GM23338 (cell line): ENCODE results near the gene CHRNA3. TPM values are rescaled to one million over a fixed set of nuclear protein-coding genes. Genes with fewer than 3 reads are reported as not detected.

ENCODE experiments used
- ATAC-seq: fragments of 200-7000 bp; cut with Tn5 transposase; 3 replicates; pipeline ENCODE4 v1.9.1; 2020
- DNase-seq: peaks from one replicate; pipeline ENCODE4 v3.0.0-alpha.2; 2015; ENCODE audit warnings: low spot score
- H2AFZ ChIP-seq: fragments of 200-600 bp; sonication (generic); 2 replicates; pipeline ENCODE4 v1.8.0; 2016; ENCODE audit warnings: antibody characterized with exemption, mild to moderate bottlenecking, moderate library complexity
- H3F3A ChIP-seq: fragments of 200-600 bp; sonication (generic); replicated peaks from 2 replicates; pipeline ENCODE4 v1.8.0; 2017; ENCODE audit warnings: antibody characterized with exemption, mixed run types, low read depth
- H3K27ac ChIP-seq: fragments of 200-600 bp; sonication (generic); 2 replicates; pipeline ENCODE4 v1.6.1; 2016; ENCODE audit warnings: low read depth
- H3K27me3 ChIP-seq: fragments of 200-600 bp; sonication (generic); 2 replicates; pipeline ENCODE4 v1.8.0; 2016; ENCODE audit warnings: mild to moderate bottlenecking, mixed run types, moderate library complexity; ENCODE audit not compliant: insufficient read depth
- H3K36me3 ChIP-seq: fragments of 200-600 bp; sonication (generic); 2 replicates; pipeline ENCODE4 v1.8.0; 2016; ENCODE audit warnings: mild to moderate bottlenecking; ENCODE audit not compliant: insufficient read depth
- H3K4me1 ChIP-seq: fragments of 200-600 bp; sonication (generic); 2 replicates; pipeline ENCODE4 v1.8.0; 2016; ENCODE audit warnings: mild to moderate bottlenecking, moderate library complexity; ENCODE audit not compliant: insufficient read depth
- H3K4me2 ChIP-seq: fragments of 200-600 bp; sonication (generic); 2 replicates; pipeline ENCODE4 v1.7.1; 2017; ENCODE audit warnings: mixed run types
- H3K4me3 ChIP-seq: fragments of 200-600 bp; sonication (generic); 2 replicates; pipeline ENCODE4 v1.6.1; 2016; ENCODE audit warnings: mixed run types
- H3K79me2 ChIP-seq: fragments of 200-600 bp; sonication (generic); replicated peaks from 2 replicates; pipeline ENCODE4 v1.8.0; 2017; ENCODE audit warnings: mild to moderate bottlenecking; ENCODE audit not compliant: insufficient read depth
- H3K9me2 ChIP-seq: fragments of 200-600 bp; sonication (generic); 2 replicates; pipeline ENCODE4 v1.8.0; 2017; ENCODE audit not compliant: insufficient read depth
- H4K20me1 ChIP-seq: fragments of 200-600 bp; sonication (generic); replicated peaks from 2 replicates; pipeline ENCODE4 v1.8.0; 2017; ENCODE audit warnings: mild to moderate bottlenecking; ENCODE audit not compliant: insufficient read depth
- H3K27ac Mint-ChIP-seq: 2 replicates; pipeline ENCODE4 v1.8.0; 2020; ENCODE audit warnings: inconsistent platforms, mild to moderate bottlenecking, moderate library complexity, mixed read lengths
- H3K27me3 Mint-ChIP-seq: 3 replicates; pipeline ENCODE4 v1.8.0; 2022; ENCODE audit warnings: low read depth, mild to moderate bottlenecking, moderate library complexity, mixed read lengths, inconsistent platforms; ENCODE audit not compliant: insufficient read depth, poor library complexity
- H3K36me3 Mint-ChIP-seq: 3 replicates; pipeline ENCODE4 v1.8.0; 2021; ENCODE audit warnings: low read depth, mild to moderate bottlenecking, inconsistent platforms, moderate library complexity, mixed read lengths
- H3K4me1 Mint-ChIP-seq: 3 replicates; pipeline ENCODE4 v1.8.0; 2020; ENCODE audit warnings: mild to moderate bottlenecking, inconsistent platforms, mixed read lengths
- H3K4me3 Mint-ChIP-seq: 3 replicates; pipeline ENCODE4 v1.8.0; 2021; ENCODE audit warnings: moderate library complexity, mild to moderate bottlenecking, inconsistent platforms, mixed read lengths
- H3K9me3 Mint-ChIP-seq: 3 replicates; pipeline ENCODE4 v1.8.0; 2020; ENCODE audit warnings: moderate library complexity, mild to moderate bottlenecking, inconsistent platforms, mixed read lengths
- CREB1 ChIP-seq: fragments of 250-450 bp; sonication (Bioruptor Pico); IDR thresholded peaks from 2 replicates; pipeline ENCODE4 v1.5.0; 2020; ENCODE audit warnings: low read depth, mild to moderate bottlenecking, moderate library complexity
- EZH2phosphoT487 ChIP-seq: fragments of 200-600 bp; sonication (generic); IDR thresholded peaks from one replicate; pipeline ENCODE4 v1.8.1; 2018; ENCODE audit warnings: antibody characterized with exemption; ENCODE audit not compliant: unreplicated experiment
- JUNB ChIP-seq: IDR thresholded peaks from one replicate; pipeline ENCODE4 v1.6.1; 2016; ENCODE audit warnings: antibody characterized with exemption; ENCODE audit not compliant: unreplicated experiment
- POLR2AphosphoS5 ChIP-seq: IDR thresholded peaks from 2 replicates; pipeline ENCODE4 v1.6.1; 2016; ENCODE audit warnings: antibody characterized with exemption, low read depth
- STAT1 ChIP-seq: IDR thresholded peaks from one replicate; pipeline ENCODE4 v1.6.1; 2016; ENCODE audit warnings: antibody characterized with exemption; ENCODE audit not compliant: unreplicated experiment
- ZNF331 ChIP-seq: fragments of 250-450 bp; sonication (Bioruptor Pico); IDR thresholded peaks from 2 replicates; pipeline ENCODE4 v1.5.0; 2020; ENCODE audit warnings: low read depth, mild to moderate bottlenecking, moderate library complexity
- polyA plus RNA-seq: library from polyadenylated mRNA; unstranded; fragments of >200 nt; fragmentation: Nextera tagmentation; extraction: Ambion mirVana; gene quantifications from 2 replicates; pipeline ENCODE4 v1.2.1, GENCODE V29; 2016
- total RNA-seq: library from RNA; depleted of rRNA; stranded (reverse); fragments of >200 nt; shearing (Covaris generic); gene quantifications from 2 replicates; pipeline ENCODE4 v1.2.3, GENCODE V29; 2014
- TF ChIP-seq, protein P1 (sequence below), 2 experiments: fragments of 200-600 bp in 1 of 2; sonication (generic) in 1 of 2; conservative IDR thresholded peaks; 2 replicates each; pipeline versions ENCODE4 v1.5.1 to v1.6.1; 2016 to 2017; ENCODE audit warnings: antibody characterized with exemption in 2 of 2, low read depth in 2 of 2, mild to moderate bottlenecking in 2 of 2, moderate library complexity in 1 of 2
- TF ChIP-seq, protein P2 (sequence below): IDR thresholded peaks from one replicate; pipeline ENCODE4 v1.6.1; 2018; ENCODE audit warnings: antibody characterized with exemption; ENCODE audit not compliant: unreplicated experiment
- TF ChIP-seq, protein P3 (sequence below): fragments of 250-450 bp; sonication (Bioruptor Pico); IDR thresholded peaks from 2 replicates; pipeline ENCODE4 v1.5.0; 2020; ENCODE audit warnings: mild to moderate bottlenecking, moderate library complexity
- TF ChIP-seq, protein P4 (sequence below): IDR thresholded peaks from 2 replicates; pipeline ENCODE4 v1.6.1; 2016; ENCODE audit warnings: antibody characterized with exemption

CHRNA3 gene
- total and polyA plus RNA-seq, 2 experiments from 2014 or later = 2.9 to 3.5 TPM

DNA sequence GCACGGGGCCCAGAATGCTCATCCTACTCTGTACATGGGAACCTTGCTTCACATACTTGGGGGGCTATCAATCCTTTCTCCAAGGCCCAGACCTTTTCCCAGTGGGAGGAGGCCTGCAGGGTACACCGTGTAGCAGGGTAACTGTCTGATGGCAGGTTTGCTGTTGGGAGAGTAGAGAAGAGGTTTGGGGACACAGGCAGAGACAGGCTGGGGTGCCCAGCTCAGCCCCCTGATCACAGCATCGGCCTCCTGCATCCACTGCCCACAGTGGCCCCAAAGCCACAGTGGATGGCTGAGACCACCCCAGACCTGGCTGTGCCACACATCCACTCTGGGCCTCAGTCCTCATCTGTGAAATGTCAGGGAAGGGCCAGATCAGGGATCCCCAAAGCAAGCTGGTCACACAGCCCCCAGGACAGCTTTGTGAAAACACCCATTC lies 5.6 kb downstream of the CHRNA3 start (continued):
- TF ChIP-seq, protein P1, sequence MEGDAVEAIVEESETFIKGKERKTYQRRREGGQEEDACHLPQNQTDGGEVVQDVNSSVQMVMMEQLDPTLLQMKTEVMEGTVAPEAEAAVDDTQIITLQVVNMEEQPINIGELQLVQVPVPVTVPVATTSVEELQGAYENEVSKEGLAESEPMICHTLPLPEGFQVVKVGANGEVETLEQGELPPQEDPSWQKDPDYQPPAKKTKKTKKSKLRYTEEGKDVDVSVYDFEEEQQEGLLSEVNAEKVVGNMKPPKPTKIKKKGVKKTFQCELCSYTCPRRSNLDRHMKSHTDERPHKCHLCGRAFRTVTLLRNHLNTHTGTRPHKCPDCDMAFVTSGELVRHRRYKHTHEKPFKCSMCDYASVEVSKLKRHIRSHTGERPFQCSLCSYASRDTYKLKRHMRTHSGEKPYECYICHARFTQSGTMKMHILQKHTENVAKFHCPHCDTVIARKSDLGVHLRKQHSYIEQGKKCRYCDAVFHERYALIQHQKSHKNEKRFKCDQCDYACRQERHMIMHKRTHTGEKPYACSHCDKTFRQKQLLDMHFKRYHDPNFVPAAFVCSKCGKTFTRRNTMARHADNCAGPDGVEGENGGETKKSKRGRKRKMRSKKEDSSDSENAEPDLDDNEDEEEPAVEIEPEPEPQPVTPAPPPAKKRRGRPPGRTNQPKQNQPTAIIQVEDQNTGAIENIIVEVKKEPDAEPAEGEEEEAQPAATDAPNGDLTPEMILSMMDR (conservative IDR thresholded peaks at IDR 0.05; ENCODE audit: low read depth in 2 of 2) = no peak

DNA sequence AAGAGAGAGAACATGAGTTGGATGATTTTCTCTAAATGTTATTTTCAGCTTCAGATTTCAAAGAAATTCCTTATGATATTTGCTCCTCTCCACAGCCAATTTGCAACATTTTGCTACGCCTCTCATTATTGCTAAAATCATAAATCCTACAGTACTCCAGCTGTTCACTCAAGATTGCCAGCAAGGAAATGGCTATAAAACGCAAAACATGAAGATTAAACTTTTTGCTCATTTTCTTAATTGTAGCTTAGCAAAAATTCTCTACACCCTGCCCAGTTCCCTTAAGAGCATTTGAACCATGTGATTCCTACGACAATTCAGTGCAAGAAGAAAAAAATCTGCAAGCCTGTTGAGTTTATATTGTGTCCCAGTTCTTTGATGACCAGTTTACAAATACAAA lies 6.8 kb downstream of the CHRNA3 start:
- no peak overlapping the region for H3K27ac ChIP-seq
- no peak overlapping the region for H3K4me3 Mint-ChIP-seq
- H3K4me2 ChIP-seq = no peak overlapping the region
- peaks cover 6% of the 10 kb centered on the region for H3K4me1 Mint-ChIP-seq
- no peaks in the 10 kb centered on the region for H3K9me2 ChIP-seq
- H4K20me1 ChIP-seq = no peaks in the 10 kb centered on the region
- H3K36me3 ChIP-seq = no peaks in the 10 kb centered on the region
- H3K27ac Mint-ChIP-seq = no peak overlapping the region
- H3F3A ChIP-seq = no peaks in the 10 kb centered on the region
- peaks cover 10% of the 10 kb centered on the region for H3K27me3 Mint-ChIP-seq
- H3K9me3 Mint-ChIP-seq = peaks cover 17% of the 10 kb centered on the region
- DNase-seq = no peak
- no peak for ATAC-seq
- H3K36me3 Mint-ChIP-seq = peaks cover 4% of the 10 kb centered on the region; the same call in 2 of the 3 replicates
- H3K79me2 ChIP-seq = no peaks in the 10 kb centered on the region
- no peak overlapping the region for H2AFZ ChIP-seq
- H3K27me3 ChIP-seq = peaks cover 4% of the 10 kb centered on the region
- no peaks in the 10 kb centered on the region for H3K4me1 ChIP-seq
- H3K4me3 ChIP-seq = no peak overlapping the region
- TF ChIP-seq ZNF331 (CRISPR knock-in tag) (no peak), STAT1 (no peak), POLR2AphosphoS5 (no peak), CREB1 (CRISPR knock-in tag) (no peak), JUNB (no peak), EZH2phosphoT487 (no peak)
- TF ChIP-seq, protein P2, sequence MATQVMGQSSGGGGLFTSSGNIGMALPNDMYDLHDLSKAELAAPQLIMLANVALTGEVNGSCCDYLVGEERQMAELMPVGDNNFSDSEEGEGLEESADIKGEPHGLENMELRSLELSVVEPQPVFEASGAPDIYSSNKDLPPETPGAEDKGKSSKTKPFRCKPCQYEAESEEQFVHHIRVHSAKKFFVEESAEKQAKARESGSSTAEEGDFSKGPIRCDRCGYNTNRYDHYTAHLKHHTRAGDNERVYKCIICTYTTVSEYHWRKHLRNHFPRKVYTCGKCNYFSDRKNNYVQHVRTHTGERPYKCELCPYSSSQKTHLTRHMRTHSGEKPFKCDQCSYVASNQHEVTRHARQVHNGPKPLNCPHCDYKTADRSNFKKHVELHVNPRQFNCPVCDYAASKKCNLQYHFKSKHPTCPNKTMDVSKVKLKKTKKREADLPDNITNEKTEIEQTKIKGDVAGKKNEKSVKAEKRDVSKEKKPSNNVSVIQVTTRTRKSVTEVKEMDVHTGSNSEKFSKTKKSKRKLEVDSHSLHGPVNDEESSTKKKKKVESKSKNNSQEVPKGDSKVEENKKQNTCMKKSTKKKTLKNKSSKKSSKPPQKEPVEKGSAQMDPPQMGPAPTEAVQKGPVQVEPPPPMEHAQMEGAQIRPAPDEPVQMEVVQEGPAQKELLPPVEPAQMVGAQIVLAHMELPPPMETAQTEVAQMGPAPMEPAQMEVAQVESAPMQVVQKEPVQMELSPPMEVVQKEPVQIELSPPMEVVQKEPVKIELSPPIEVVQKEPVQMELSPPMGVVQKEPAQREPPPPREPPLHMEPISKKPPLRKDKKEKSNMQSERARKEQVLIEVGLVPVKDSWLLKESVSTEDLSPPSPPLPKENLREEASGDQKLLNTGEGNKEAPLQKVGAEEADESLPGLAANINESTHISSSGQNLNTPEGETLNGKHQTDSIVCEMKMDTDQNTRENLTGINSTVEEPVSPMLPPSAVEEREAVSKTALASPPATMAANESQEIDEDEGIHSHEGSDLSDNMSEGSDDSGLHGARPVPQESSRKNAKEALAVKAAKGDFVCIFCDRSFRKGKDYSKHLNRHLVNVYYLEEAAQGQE = no peak
- TF ChIP-seq, protein P3, sequence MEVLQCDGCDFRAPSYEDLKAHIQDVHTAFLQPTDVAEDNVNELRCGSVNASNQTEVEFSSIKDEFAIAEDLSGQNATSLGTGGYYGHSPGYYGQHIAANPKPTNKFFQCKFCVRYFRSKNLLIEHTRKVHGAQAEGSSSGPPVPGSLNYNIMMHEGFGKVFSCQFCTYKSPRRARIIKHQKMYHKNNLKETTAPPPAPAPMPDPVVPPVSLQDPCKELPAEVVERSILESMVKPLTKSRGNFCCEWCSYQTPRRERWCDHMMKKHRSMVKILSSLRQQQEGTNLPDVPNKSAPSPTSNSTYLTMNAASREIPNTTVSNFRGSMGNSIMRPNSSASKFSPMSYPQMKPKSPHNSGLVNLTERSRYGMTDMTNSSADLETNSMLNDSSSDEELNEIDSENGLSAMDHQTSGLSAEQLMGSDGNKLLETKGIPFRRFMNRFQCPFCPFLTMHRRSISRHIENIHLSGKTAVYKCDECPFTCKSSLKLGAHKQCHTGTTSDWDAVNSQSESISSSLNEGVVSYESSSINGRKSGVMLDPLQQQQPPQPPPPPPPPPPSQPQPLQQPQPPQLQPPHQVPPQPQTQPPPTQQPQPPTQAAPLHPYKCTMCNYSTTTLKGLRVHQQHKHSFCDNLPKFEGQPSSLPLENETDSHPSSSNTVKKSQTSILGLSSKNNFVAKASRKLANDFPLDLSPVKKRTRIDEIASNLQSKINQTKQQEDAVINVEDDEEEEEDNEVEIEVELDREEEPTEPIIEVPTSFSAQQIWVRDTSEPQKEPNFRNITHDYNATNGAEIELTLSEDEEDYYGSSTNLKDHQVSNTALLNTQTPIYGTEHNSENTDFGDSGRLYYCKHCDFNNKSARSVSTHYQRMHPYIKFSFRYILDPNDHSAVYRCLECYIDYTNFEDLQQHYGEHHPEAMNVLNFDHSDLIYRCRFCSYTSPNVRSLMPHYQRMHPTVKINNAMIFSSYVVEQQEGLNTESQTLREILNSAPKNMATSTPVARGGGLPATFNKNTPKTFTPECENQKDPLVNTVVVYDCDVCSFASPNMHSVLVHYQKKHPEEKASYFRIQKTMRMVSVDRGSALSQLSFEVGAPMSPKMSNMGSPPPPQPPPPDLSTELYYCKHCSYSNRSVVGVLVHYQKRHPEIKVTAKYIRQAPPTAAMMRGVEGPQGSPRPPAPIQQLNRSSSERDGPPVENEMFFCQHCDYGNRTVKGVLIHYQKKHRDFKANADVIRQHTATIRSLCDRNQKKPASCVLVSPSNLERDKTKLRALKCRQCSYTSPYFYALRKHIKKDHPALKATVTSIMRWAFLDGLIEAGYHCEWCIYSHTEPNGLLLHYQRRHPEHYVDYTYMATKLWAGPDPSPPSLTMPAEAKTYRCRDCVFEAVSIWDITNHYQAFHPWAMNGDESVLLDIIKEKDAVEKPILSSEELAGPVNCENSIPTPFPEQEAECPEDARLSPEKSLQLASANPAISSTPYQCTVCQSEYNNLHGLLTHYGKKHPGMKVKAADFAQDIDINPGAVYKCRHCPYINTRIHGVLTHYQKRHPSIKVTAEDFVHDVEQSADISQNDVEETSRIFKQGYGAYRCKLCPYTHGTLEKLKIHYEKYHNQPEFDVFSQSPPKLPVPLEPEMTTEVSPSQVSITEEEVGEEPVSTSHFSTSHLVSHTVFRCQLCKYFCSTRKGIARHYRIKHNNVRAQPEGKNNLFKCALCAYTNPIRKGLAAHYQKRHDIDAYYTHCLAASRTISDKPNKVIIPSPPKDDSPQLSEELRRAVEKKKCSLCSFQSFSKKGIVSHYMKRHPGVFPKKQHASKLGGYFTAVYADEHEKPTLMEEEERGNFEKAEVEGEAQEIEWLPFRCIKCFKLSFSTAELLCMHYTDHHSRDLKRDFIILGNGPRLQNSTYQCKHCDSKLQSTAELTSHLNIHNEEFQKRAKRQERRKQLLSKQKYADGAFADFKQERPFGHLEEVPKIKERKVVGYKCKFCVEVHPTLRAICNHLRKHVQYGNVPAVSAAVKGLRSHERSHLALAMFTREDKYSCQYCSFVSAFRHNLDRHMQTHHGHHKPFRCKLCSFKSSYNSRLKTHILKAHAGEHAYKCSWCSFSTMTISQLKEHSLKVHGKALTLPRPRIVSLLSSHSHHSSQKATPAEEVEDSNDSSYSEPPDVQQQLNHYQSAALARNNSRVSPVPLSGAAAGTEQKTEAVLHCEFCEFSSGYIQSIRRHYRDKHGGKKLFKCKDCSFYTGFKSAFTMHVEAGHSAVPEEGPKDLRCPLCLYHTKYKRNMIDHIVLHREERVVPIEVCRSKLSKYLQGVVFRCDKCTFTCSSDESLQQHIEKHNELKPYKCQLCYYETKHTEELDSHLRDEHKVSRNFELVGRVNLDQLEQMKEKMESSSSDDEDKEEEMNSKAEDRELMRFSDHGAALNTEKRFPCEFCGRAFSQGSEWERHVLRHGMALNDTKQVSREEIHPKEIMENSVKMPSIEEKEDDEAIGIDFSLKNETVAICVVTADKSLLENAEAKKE = no peak
- TF ChIP-seq, protein P4, sequence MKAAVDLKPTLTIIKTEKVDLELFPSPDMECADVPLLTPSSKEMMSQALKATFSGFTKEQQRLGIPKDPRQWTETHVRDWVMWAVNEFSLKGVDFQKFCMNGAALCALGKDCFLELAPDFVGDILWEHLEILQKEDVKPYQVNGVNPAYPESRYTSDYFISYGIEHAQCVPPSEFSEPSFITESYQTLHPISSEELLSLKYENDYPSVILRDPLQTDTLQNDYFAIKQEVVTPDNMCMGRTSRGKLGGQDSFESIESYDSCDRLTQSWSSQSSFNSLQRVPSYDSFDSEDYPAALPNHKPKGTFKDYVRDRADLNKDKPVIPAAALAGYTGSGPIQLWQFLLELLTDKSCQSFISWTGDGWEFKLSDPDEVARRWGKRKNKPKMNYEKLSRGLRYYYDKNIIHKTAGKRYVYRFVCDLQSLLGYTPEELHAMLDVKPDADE = no peak
- TF ChIP-seq, protein P1 (conservative IDR thresholded peaks at IDR 0.05; ENCODE audit: low read depth in 2 of 2) = no peak
